HG02678 (cell line): ENCODE measurements around the gene FAM124A.
"Not testable (repeated sequence)": the region's sequence is repeated elsewhere in the genome, so short reads cannot be mapped to it uniquely, and the experiment has no call there.

Source experiments
- ATAC-seq: cut with Tn5 transposase; IDR thresholded peaks from one replicate; pipeline ENCODE4 v1.9.1; 2021; ENCODE audit warnings: mild to moderate bottlenecking, moderate library complexity; ENCODE audit not compliant: unreplicated experiment

Gene FAM124A

GRCh38 chr13:51267622-51268021 lies 45.4 kb downstream of the FAM124A start:
- ATAC-seq = no peak

GRCh38 chr13:51269039-51269438 lies 46.8 kb downstream of the FAM124A start:
- ATAC-seq = no peak

GRCh38 chr13:51270623-51271415 lies 48.6 kb downstream of the FAM124A start:
- no peak for ATAC-seq

- no peak for ATAC-seq
Observed at GRCh38 chr13:51271528-51272085, 49.4 kb downstream of the FAM124A start.

DNA sequence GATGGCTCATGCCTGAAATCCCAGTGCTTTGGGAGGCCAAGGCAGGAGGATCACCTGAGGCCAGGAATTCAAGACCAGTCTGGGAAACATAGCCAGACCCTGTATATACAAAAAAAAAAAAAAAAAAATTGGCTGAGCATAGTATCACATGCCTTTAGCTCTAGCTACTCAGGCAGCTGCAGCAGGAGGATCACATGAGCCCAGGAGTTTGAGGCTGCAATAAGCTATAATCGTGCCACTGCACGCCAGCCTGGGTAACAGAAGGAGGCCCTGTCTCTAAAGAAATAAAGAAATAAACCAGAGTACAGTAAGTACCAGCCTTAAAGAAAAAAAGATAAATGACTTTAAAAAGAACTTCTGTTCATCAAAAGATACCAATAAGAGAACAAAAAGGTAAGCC lies 52.9 kb downstream of the FAM124A start:
- no peak for ATAC-seq

- ATAC-seq = no peak
Observed at GRCh38 chr13:51276636-51277035, 54.4 kb downstream of the FAM124A start.

- ATAC-seq = no peak
Observed at GRCh38 chr13:51277928-51278327, 55.7 kb downstream of the FAM124A start.

DNA sequence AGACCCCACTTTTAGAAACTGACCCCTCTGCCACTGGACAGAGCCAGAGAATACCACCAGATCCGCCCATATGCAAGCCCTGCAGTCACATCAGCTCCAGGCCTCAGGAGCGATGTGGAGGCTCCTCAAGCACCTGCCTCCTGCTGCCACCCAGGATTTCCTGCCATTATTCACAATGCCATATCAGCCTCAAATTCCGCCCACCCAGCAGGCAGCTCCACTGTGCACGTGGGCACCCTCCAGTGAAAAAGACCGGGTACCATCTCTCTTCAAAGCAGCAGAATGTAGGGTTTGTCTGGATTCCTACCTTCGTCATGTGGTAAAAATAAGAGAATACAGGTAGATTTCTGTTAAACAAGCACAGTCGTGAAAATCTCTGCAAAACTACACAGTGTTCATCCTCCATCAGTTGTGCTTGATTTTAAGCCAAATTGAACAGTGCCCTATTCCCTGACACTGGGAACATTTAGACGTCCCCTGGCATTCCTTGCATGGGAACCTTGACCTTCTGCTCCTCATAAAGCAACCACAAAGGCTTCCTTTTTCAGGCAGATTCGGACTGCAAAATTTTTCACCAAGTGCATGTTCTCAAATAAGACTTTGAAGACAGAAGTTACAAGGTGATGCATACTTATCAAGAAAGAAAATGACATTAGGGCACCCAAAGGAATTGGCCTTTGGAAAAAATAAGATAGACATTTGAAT lies 56.4 kb downstream of the FAM124A start:
- no peak for ATAC-seq

DNA sequence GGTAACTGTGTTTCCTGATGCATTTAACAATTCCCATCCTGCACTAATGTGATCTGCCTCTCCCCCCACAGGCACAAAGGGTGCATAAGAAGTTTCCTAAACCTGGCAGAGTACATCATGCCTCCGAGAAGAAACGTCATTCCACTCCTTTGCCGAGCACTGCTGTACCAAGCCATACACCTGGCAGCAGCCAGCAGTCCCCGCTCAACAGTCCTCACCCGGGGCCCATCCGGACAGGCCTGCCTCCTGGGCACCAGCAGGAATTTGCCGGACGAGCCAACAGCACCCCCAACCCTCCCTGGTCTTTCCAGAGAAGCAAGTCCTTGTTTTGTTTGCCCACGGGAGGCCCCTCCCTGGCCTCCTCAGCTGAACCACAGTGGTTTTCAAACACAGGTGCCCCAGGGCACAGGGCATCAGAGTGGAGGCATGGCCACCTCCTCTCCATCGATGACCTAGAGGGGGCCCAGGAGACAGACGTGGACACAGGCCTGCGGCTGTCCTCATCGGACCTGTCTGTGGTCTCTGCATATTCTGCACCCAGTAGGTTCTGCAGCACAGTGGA lies 58.3 kb downstream of the FAM124A start:
- ATAC-seq = no peak

GRCh38 chr13:51282322-51282721 lies 60.1 kb downstream of the FAM124A start:
- ATAC-seq = no peak

DNA sequence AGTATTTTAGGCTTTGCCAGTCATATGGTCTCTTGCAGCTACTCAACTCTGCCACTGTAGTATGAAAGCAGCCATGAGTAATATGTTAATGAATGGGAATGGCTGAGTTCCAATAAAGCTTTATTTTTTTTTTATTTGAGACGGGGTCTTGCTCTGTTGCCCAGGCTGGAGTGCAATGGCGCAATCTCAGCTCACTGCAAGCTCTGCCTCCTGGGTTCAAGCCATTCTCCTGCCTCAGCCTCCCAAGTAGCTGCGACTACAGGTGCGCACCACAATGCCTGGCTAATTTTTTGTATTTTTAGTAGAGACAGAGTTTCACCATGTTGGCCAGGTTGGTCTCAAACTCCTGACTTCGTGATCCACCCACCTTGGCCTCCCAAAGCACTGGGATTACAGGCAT lies 60.7 kb downstream of the FAM124A start:
- not testable (repeated sequence) for ATAC-seq

DNA sequence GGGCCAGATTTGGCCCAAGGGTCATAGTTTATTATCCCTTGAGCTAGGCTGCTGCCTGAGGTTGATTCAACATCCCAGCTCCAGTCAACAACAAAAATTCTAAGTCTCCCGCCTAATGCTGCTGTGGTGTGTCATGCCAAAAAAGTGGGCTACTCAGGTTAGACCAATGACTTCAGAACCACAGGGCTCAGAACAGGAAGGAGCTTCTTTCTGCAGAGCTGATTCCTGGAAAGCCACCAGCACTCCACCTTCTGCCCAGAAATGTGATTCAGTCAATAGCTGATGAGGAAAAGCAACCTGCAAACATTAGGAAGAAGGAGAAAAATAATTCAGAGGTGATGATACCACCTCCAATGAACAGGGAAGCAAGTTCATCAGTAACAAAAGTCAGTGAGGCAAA lies 61.2 kb downstream of the FAM124A start:
- no peak for ATAC-seq

DNA sequence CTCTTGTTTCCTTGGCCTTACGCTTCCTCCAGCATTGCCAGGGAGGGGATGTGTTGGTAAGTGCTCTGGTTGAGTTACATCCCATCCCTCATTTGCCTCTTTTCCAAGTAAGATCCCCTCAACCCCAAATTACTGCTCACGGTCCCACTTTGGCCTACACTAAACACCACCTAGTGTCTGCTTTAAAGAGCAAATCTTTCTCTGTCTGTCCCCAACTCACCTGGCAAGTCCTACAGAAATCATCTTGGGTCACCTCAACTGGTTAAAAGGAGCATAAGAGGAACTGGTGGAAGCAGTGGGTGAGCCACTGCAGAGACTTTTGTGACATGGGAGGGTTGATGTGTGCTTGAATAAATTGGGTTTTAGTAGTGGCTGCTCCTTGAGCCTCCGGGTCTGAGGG lies 62.1 kb downstream of the FAM124A start:
- no peak for ATAC-seq

GRCh38 chr13:51286135-51287002 lies 64.2 kb downstream of the FAM124A start:
- peak; percentile 83 for ATAC-seq

DNA sequence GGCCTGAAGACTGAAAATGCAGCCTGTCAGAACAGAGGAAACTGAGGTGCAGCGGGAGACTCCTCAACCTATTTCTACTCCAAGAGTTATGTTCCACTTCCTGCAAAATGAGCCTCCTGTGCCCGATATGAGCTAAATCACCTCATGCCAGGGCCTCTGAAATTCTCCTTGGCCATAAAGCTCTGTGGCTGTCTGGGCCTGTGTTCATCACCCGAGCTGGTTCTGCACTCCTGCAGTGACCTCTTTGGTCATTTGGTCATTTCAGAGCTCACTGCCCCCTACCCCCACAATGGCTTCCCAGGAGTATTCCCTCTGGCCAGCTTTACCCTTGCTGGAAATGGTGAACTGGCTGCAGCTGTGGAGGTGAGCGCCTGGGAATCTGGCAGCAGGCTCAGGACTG lies 65.6 kb downstream of the FAM124A start:
- no peak for ATAC-seq

DNA sequence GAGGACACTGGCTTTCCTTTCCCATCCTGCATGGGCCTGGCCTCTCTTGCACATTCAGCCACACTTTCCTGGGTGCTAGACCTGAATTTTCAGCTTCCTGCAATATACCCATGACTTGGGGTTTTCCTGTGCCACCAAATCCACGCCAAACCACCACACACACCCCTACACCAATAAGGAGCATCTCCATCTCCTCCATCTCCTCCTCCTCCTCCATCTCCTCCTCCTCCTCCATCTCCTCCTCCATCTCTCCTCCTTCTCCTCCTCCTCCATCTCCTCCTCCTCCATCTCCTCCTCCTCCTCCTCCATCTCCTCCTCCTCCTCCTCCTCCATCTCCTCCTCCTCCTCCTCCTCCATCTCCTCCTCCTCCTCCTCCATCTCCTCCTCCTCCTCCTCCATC lies 66.1 kb downstream of the FAM124A start:
- ATAC-seq = not testable (repeated sequence)

DNA sequence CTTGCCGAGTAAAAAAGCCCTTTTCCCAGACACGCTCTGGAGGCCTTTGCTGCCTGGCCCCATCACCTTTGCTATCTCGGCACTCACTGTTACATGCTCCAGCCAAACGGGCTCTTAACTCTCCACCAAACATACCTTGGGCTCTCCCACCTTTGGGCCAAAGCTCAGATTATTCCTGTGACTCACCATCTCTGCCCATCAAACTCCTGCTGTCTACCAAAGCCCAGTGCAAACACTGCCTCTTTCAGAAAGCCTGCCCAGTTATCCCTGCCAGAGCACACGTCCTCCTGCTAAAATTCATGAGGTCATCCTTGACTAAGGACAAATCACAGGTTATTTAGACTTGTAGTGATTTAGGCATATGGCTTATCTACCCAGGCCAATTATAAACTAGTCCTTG lies 69.1 kb downstream of the FAM124A start:
- ATAC-seq = no peak

DNA sequence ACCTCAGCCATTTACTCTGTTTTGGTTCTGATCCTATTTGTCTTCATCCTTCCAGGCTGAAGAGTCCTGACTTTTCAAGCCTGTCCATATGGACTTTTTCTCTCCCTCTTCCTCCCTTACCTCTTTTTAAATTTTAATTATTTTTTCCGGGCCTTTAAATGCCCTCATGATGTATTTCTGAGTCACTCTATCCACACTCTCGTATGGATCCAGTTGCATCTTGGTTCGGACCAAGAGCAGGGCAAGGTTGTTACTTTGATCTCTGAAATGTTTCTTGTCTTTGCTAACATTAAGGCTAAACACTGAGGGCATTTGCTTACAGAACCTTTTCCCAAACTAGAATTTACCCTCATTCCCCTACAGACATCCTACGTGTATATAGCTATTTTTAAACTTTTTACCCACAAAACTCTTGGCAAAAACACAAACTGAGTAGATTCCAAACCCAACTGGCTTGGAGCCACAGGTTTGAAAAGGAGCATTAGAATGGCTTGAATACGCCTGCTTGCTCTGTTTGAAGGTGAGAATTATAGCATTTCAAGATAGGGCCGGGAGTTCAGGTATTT lies 69.9 kb downstream of the FAM124A start:
- ATAC-seq = no peak

DNA sequence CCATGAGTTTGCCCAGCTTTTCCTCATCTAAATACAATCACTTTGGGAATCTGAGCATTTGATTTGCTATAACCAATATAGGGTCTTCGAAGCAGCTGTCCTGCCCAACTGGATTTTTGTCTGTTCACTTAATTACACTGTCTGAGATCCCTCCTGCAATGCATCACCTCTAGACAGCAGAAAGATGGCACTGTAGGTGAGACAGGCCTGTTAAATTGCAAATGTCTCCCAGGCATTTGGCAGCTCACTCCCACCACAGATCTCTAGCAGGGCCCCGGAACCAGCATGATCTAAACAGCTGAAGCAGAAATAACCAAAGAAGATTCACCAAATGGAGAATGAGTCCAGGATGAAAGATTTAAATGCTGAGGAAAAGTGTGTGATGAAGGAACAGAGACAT lies 75.4 kb downstream of the FAM124A start:
- ATAC-seq = no peak

DNA sequence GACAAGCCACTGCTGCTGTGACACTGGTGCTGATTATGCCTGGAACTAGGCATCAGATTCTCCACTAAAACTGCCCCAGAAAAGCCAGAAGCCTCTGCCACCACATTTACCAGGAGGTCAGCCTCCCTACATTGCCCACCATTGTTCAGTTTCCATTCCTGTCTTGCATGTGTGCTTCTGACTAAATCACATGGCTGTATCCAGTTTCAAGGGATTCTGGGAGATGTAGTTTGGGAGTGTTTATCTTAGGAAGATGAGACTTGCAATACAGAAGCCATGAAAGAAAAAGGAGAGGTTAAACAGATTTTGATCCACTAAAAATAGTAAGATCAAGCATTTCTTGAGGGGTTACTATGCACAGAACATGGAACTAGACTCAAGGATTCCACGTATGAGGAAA lies 76.6 kb downstream of the FAM124A start:
- no peak for ATAC-seq
